ENCODE data around the gene CYBA. TPM values are rescaled to one million over a fixed set of nuclear protein-coding genes. Genes with fewer than 3 reads are reported as not detected.

Gene CYBA
- total and polyA plus RNA-seq, 2 of the 13 experiments (the other 11 are each of a cell fraction or from before 2014, with no cell fraction given), result 196 to 250 TPM

- TF ChIP-seq ZNF615 (CRISPR knock-in tag; IDR thresholded peaks at IDR 0.05; ENCODE audit: borderline replicate concordance) (no peak), PBX3 (CRISPR knock-in tag; IDR thresholded peaks at IDR 0.05; ENCODE audit: borderline replicate concordance) (no peak), PRMT3 (CRISPR knock-in tag; IDR thresholded peaks at IDR 0.05; ENCODE audit: borderline replicate concordance, low read depth) (no peak), SNAPC5 (CRISPR knock-in tag; IDR thresholded peaks at IDR 0.05; ENCODE audit: borderline replicate concordance) (no peak), ZBTB2 (CRISPR knock-in tag; IDR thresholded peaks at IDR 0.05; ENCODE audit: low read depth) (no peak), ZBTB49 (CRISPR knock-in tag; IDR thresholded peaks at IDR 0.05; ENCODE audit: borderline replicate concordance) (no peak), ZBTB38 (CRISPR knock-in tag; IDR thresholded peaks at IDR 0.05) (peak; percentile 99)
These were observed 17.1 kb downstream of the CYBA start (continued) for GRCh38 chr16:88633684-88634140.
